Panc1 (cell line): ENCODE results near the gene COMMD9. TPM values are rescaled to one million over a fixed set of nuclear protein-coding genes. Genes with fewer than 3 reads are reported as not detected.
A peak's percentile ranks its signal among the peaks of the same experiment; 100 is the strongest.

ENCODE experiments used
- ATAC-seq: fragments of 200-7000 bp; cut with Tn5 transposase; 2 replicates; pipeline ENCODE4 v1.9.1; 2020; ENCODE audit warnings: mild to moderate bottlenecking, moderate library complexity
- Bru-seq: library from RNA; stranded (reverse); fragments of 400-500 nt; gene quantifications from one replicate; lab custom pipeline; 2021; lab: Mats Ljungman, UMichigan
- BruChase-seq, 2 experiments: library from RNA; stranded (reverse); fragments of 400-500 nt; gene quantifications; one replicate each; lab custom pipeline; 2021; lab: Mats Ljungman, UMichigan
- BruUV-seq: library from RNA; stranded (reverse); fragments of 400-500 nt; replicated peaks from 2 replicates; lab custom pipeline; 2021; lab: Mats Ljungman, UMichigan
- CTCF ChIA-PET: fragments of 300-600 bp; sonication (Branson Sonifier 250); formaldehyde crosslinking; loops from one replicate; lab custom pipeline; 2022; ENCODE audit warnings: antibody characterized with exemption; lab: Charles Lee
- POLR2A ChIA-PET: fragments of 300-600 bp; sonication (Branson Sonifier 250); formaldehyde crosslinking; loops from one replicate; lab custom pipeline; 2022; ENCODE audit warnings: antibody characterized with exemption; lab: Charles Lee
- DNase-seq: peaks from one replicate; pipeline ENCODE4 v3.0.0-alpha.2; 2010; ENCODE audit warnings: low read depth, low spot score
- H3K27ac ChIP-seq: 2 replicates; pipeline ENCODE4 v1.5.1; 2011; ENCODE audit warnings: mild to moderate bottlenecking, low read length, inconsistent platforms
- H3K27me3 ChIP-seq: fragments of 200-500 bp; sonication (Bioruptor generic); 2 replicates; pipeline ENCODE4 v1.6.0; 2014; ENCODE audit warnings: low read length, inconsistent platforms; ENCODE audit not compliant: control insufficient read depth, insufficient read depth
- H3K36me3 ChIP-seq: fragments of 200-500 bp; sonication (Bioruptor generic); 2 replicates; pipeline ENCODE4 v1.5.1; 2014; ENCODE audit warnings: inconsistent platforms, mild to moderate bottlenecking, low read length, moderate library complexity; ENCODE audit not compliant: control insufficient read depth, insufficient read depth
- H3K4me1 ChIP-seq: 2 replicates; pipeline ENCODE4 v1.5.1; 2011; ENCODE audit warnings: inconsistent platforms, mild to moderate bottlenecking, low read length, moderate library complexity; ENCODE audit not compliant: control insufficient read depth, insufficient read depth
- H3K4me3 ChIP-seq, 2 experiments: 2 replicates each; pipeline ENCODE4 v1.5.1; 2011 to 2012; ENCODE audit warnings: low read depth in 2 of 2, low read length in 2 of 2, mild to moderate bottlenecking in 2 of 2, inconsistent platforms in 1 of 2, moderate library complexity in 1 of 2
- H3K9me3 ChIP-seq: fragments of 200-500 bp; sonication (Bioruptor generic); 2 replicates; pipeline ENCODE4 v1.5.1; 2014; ENCODE audit warnings: low read depth, mild to moderate bottlenecking, inconsistent platforms, low read length, moderate library complexity; ENCODE audit not compliant: control insufficient read depth, insufficient read depth
- POLR2AphosphoS5 ChIP-seq: IDR thresholded peaks from 2 replicates; pipeline ENCODE4 v1.6.1; 2012; ENCODE audit warnings: mild to moderate bottlenecking, low read depth, low read length, moderate library complexity
- SIN3A ChIP-seq: IDR thresholded peaks from 2 replicates; pipeline ENCODE4 v1.6.1; 2012; ENCODE audit warnings: low read depth, mild to moderate bottlenecking, low read length, moderate library complexity, borderline replicate concordance; ENCODE audit not compliant: insufficient read depth
- TCF7L2 ChIP-seq: IDR thresholded peaks from 2 replicates; pipeline ENCODE4 v1.6.1; 2011; ENCODE audit warnings: mild to moderate bottlenecking, low read depth, low read length, inconsistent platforms
- in situ Hi-C: cut with HindIII; loops from 2 replicates; pipeline ENCODE4 v1.10.0; 2016; ENCODE audit warnings: low sequenced_read_pairs, low pct_unique_long_range_greater_than_20kb
- intact Hi-C: fragments of 100-400 bp; cut with micrococcal nuclease; formaldehyde crosslinking; loops from one replicate; pipeline ENCODE4 v1.10.0; 2022; ENCODE audit not compliant: unreplicated experiment
- long read RNA-seq: library from polyadenylated mRNA; unstranded; transcript quantifications from one replicate; pipeline ENCODE4 v2.0.0, GENCODE V29; 2021; ENCODE audit not compliant: unreplicated experiment
- polyA plus RNA-seq: library from polyadenylated mRNA; unstranded; fragments of >200 nt; gene quantifications from one replicate; pipeline ENCODE4 v1.2.1, GENCODE V29; 2012; ENCODE audit warnings: missing spikeins; ENCODE audit not compliant: insufficient read length
- total RNA-seq: library from RNA; stranded (reverse); gene quantifications from one replicate; pipeline ENCODE4 v1.2.1, GENCODE V29; 2021; ENCODE audit not compliant: unreplicated experiment
- TF ChIP-seq, protein P1 (sequence below), 2 experiments: IDR thresholded peaks; 2 replicates each; pipeline ENCODE4 v1.6.1; 2011 to 2012; ENCODE audit warnings: low read depth in 2 of 2, control low read depth in 1 of 2, low read length in 1 of 2, mild to moderate bottlenecking in 1 of 2, moderate library complexity in 1 of 2; ENCODE audit not compliant: insufficient read depth in 1 of 2
- TF ChIP-seq, protein P2 (sequence below): fragments of 450-650 bp; IDR thresholded peaks from 2 replicates; pipeline ENCODE4 v1.5.1; 2017; ENCODE audit warnings: mild to moderate bottlenecking

Gene COMMD9
- 41.8 TPM for total RNA-seq
- polyA plus RNA-seq: 41.6 TPM
- Bru-seq, nascent RNA: percentile 61 among the genes with signal in this experiment
- percentile 53 among the genes with signal in this experiment for BruChase-seq, experiment 1, labeled RNA remaining after a 2-hour chase
- percentile 60 among the genes with signal in this experiment for BruChase-seq, experiment 2, labeled RNA remaining after a 6-hour chase
- long read RNA-seq, transcript COMMD9-201 (6 exons, 2,954 nt): major isoform, 23 of 30 reads
- long read RNA-seq, partial matches to known transcripts: 0 of 30 reads
- long read RNA-seq, other reads (novel, unspliced or antisense): 7 of 30 reads

GRCh38 chr11:36289226-36289852 is at the start of gene COMMD9:
TSS of gene COMMD9 (minus strand) at chr11:36289424. CDS start at chr11:36289412, 12 bp downstream.
- CTCF ChIA-PET: interaction anchor here (0.5 kb wide), 1 partner anchor 802 kb away, joined by 5 read pairs; no protein-coding TSS in a partner anchor
- Histone ChIP-seq H3K36me3 (no peaks in the 10 kb centered on the region), H3K9me3 (no peaks in the 10 kb centered on the region), H3K27ac (peak within 1 kb of the TSS; percentile 74), H3K27me3 (no peaks in the 10 kb centered on the region), H3K4me3 (peak within 1 kb of the TSS; percentile 86 to 100), H3K4me1 (no peaks in the 10 kb centered on the region; the same call in 1 of the 2 replicates)
- ATAC-seq: peak; percentile 99
- no TSS peak for BruUV-seq
- POLR2A ChIA-PET: no interaction called here
- peak; percentile 75 for DNase-seq
- in situ Hi-C loops (no loop called here), intact Hi-C loops (no loop called here)
- TF ChIP-seq TCF7L2: no peak
- peak; percentile 63; the same call in 1 of the 2 replicates for TF ChIP-seq POLR2AphosphoS5
- peak; percentile 100 for TF ChIP-seq SIN3A

DNA sequence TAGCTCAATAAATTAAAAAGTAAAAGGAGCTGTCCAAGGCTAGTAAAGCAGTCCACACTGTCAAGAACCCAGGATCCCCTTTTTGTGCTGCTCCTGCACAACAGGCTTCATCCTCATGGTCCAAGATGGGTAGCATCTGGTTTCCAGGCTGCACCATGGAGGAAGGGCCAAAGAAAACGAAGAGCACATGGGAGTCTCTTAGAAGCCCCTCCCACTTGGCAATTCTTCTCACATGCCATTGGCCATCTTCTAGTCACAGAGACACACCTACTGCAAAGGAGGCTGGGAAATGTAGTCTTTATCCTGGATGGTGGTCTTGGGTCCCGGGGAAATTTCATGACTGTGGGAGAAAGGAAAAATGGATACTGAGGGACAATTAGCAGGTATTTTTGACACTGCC is 44.7 kb upstream of the COMMD9 start:
- Histone ChIP-seq H3K4me3 (no peak overlapping the region), H3K36me3 (no peaks in the 10 kb centered on the region)

DNA sequence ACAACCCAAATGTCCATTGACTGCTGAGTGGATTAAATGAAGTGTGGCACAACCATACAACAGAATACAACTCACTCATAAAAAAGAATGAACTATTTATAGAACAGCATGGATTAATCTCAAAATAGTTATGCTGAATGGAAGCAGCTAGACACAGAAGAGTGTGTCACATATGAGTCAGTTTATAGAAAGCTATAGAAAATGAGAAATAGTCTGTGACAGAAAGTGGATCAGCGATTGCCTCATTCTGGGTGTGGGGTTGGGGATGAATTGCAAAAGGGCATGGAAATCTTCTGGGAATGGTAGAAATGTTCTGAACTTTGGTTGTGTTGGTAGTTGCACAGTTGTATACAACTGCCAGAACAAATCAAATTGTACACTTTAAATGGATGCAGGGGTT is 44.2 kb upstream of the COMMD9 start:
- DNase-seq (no peak), ATAC-seq (no peak)
- in situ Hi-C loops (no loop called here), intact Hi-C loops (no loop called here)
- H3K27ac ChIP-seq: no peak overlapping the region
- CTCF ChIA-PET: no interaction called here
- peaks cover 14% of the 10 kb centered on the region for H3K27me3 ChIP-seq
- no TSS peak for BruUV-seq
- TF ChIP-seq, protein P1, sequence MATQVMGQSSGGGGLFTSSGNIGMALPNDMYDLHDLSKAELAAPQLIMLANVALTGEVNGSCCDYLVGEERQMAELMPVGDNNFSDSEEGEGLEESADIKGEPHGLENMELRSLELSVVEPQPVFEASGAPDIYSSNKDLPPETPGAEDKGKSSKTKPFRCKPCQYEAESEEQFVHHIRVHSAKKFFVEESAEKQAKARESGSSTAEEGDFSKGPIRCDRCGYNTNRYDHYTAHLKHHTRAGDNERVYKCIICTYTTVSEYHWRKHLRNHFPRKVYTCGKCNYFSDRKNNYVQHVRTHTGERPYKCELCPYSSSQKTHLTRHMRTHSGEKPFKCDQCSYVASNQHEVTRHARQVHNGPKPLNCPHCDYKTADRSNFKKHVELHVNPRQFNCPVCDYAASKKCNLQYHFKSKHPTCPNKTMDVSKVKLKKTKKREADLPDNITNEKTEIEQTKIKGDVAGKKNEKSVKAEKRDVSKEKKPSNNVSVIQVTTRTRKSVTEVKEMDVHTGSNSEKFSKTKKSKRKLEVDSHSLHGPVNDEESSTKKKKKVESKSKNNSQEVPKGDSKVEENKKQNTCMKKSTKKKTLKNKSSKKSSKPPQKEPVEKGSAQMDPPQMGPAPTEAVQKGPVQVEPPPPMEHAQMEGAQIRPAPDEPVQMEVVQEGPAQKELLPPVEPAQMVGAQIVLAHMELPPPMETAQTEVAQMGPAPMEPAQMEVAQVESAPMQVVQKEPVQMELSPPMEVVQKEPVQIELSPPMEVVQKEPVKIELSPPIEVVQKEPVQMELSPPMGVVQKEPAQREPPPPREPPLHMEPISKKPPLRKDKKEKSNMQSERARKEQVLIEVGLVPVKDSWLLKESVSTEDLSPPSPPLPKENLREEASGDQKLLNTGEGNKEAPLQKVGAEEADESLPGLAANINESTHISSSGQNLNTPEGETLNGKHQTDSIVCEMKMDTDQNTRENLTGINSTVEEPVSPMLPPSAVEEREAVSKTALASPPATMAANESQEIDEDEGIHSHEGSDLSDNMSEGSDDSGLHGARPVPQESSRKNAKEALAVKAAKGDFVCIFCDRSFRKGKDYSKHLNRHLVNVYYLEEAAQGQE (IDR thresholded peaks at IDR 0.05; ENCODE audit: insufficient read depth in 1 of 2, low read depth in 2 of 2, low read length in 1 of 2): no peak
- TF ChIP-seq POLR2AphosphoS5 (no peak), TCF7L2 (no peak), SIN3A (no peak)
- TF ChIP-seq, protein P2, sequence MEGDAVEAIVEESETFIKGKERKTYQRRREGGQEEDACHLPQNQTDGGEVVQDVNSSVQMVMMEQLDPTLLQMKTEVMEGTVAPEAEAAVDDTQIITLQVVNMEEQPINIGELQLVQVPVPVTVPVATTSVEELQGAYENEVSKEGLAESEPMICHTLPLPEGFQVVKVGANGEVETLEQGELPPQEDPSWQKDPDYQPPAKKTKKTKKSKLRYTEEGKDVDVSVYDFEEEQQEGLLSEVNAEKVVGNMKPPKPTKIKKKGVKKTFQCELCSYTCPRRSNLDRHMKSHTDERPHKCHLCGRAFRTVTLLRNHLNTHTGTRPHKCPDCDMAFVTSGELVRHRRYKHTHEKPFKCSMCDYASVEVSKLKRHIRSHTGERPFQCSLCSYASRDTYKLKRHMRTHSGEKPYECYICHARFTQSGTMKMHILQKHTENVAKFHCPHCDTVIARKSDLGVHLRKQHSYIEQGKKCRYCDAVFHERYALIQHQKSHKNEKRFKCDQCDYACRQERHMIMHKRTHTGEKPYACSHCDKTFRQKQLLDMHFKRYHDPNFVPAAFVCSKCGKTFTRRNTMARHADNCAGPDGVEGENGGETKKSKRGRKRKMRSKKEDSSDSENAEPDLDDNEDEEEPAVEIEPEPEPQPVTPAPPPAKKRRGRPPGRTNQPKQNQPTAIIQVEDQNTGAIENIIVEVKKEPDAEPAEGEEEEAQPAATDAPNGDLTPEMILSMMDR: no peak
- no peaks in the 10 kb centered on the region for H3K9me3 ChIP-seq
- no peaks in the 10 kb centered on the region for H3K4me1 ChIP-seq
- POLR2A ChIA-PET: no interaction called here
- H3K36me3 ChIP-seq: no peaks in the 10 kb centered on the region
- H3K4me3 ChIP-seq: no peak overlapping the region

More for the DNA sequence above, 44.7 kb upstream of the COMMD9 start:
- in situ Hi-C loops (no loop called here), intact Hi-C loops (no loop called here)
- CTCF ChIA-PET: no interaction called here
- DNase-seq (no peak), ATAC-seq (no peak; the same call in 1 of the 2 replicates)
- BruUV-seq: no TSS peak
- H3K27me3 ChIP-seq: peaks cover 14% of the 10 kb centered on the region
- no peaks in the 10 kb centered on the region for H3K4me1 ChIP-seq
- TF ChIP-seq, protein P1 (IDR thresholded peaks at IDR 0.05; ENCODE audit: insufficient read depth in 1 of 2, low read depth in 2 of 2, low read length in 1 of 2): 0 out of 4 replicates have a peak, but pooled peaks of 1 of the 2 experiments have one; percentile 19
- no peak for TF ChIP-seq TCF7L2
- POLR2A ChIA-PET: no interaction called here
- H3K9me3 ChIP-seq: no peaks in the 10 kb centered on the region
- no peak overlapping the region for H3K27ac ChIP-seq
